ENCODE data around the gene CAMK2G. TPM values are rescaled to one million over a fixed set of nuclear protein-coding genes. Genes with fewer than 3 reads are reported as not detected.

Gene CAMK2G
- total RNA-seq, 2 experiments from 2014 or later = 29.1 to 34.8 TPM

- no peaks in the 10 kb centered on the region for H3K9me3 ChIP-seq (ENCODE audit: low read length)
- no peak overlapping the region for H3K4me3 ChIP-seq (ENCODE audit: low read depth, low read length, poor library complexity, severe bottlenecking)
- DNase-seq (ENCODE audit: low spot score) = no peak
- H3K79me2 ChIP-seq (ENCODE audit: insufficient read depth, low read depth, low read length) = no peaks in the 10 kb centered on the region
- no peak for TF ChIP-seq EZH2phosphoT487 (IDR thresholded peaks at IDR 0.05; ENCODE audit: borderline replicate concordance, low read depth, low read length)
- TF ChIP-seq CTCF (conservative IDR thresholded peaks at IDR 0.05; ENCODE audit: low read length) = no peak
- no peaks in the 10 kb centered on the region for H4K20me1 ChIP-seq (ENCODE audit: insufficient read depth, low read length)
- no peak overlapping the region for H2AFZ ChIP-seq (ENCODE audit: low read length)
- H3K36me3 ChIP-seq (ENCODE audit: insufficient read depth, low read length) = peaks cover 15% of the 10 kb centered on the region; the same call in 1 of the 2 replicates
- CTCF ChIA-PET (ENCODE audit: unreplicated experiment) = no interaction called here
- POLR2A ChIA-PET = no interaction called here
- no peak overlapping the region for H3K4me2 ChIP-seq (ENCODE audit: low read length)
- no peaks in the 10 kb centered on the region for H3K9me2 ChIP-seq (ENCODE audit: insufficient read depth, low read length)
- no TSS peak for BruUV-seq (replicated peaks)
- intact Hi-C loops (cut with micrococcal nuclease; ENCODE audit: unreplicated experiment) = loop anchor here (1.0 kb wide), 1 partner anchor 42 kb away; no protein-coding TSS in a partner anchor
- peaks cover 1% of the 10 kb centered on the region for H3K4me1 ChIP-seq (ENCODE audit: insufficient read depth, low read length, poor library complexity, severe bottlenecking)
- H3K27ac ChIP-seq (ENCODE audit: low read depth, low read length, poor library complexity, severe bottlenecking) = no peak overlapping the region
These were observed 56.5 kb downstream of the CAMK2G start for GRCh38 chr10:73817826-73818225.

- peaks cover 7% of the 10 kb centered on the region for H3K4me1 ChIP-seq (ENCODE audit: insufficient read depth, low read length, poor library complexity, severe bottlenecking)
- CTCF ChIA-PET (ENCODE audit: unreplicated experiment) = no interaction called here
- BruUV-seq (replicated peaks) = no TSS peak
- no peak overlapping the region for H2AFZ ChIP-seq (ENCODE audit: low read length)
- H3K27ac ChIP-seq (ENCODE audit: low read depth, low read length, poor library complexity, severe bottlenecking) = no peak overlapping the region
- peaks cover 17% of the 10 kb centered on the region; the same call in 1 of the 2 replicates for H3K36me3 ChIP-seq (ENCODE audit: insufficient read depth, low read length)
- H4K20me1 ChIP-seq (ENCODE audit: insufficient read depth, low read length) = no peaks in the 10 kb centered on the region
- H3K4me2 ChIP-seq (ENCODE audit: low read length) = no peak overlapping the region
- intact Hi-C loops (cut with micrococcal nuclease; ENCODE audit: unreplicated experiment) = no loop called here
- no peaks in the 10 kb centered on the region for H3K9me3 ChIP-seq (ENCODE audit: low read length)
- POLR2A ChIA-PET = no interaction called here
- H3K79me2 ChIP-seq (ENCODE audit: insufficient read depth, low read depth, low read length) = no peaks in the 10 kb centered on the region
- DNase-seq (ENCODE audit: low spot score) = no peak
- no peaks in the 10 kb centered on the region for H3K9me2 ChIP-seq (ENCODE audit: insufficient read depth, low read length)
- H3K4me3 ChIP-seq (ENCODE audit: low read depth, low read length, poor library complexity, severe bottlenecking) = no peak overlapping the region
- TF ChIP-seq CTCF (conservative IDR thresholded peaks at IDR 0.05; ENCODE audit: low read length) (no peak), EZH2phosphoT487 (IDR thresholded peaks at IDR 0.05; ENCODE audit: borderline replicate concordance, low read depth, low read length) (no peak)
These were observed 57.2 kb downstream of the CAMK2G start for GRCh38 chr10:73816917-73817729.

- BruUV-seq (replicated peaks) = no TSS peak
- TF ChIP-seq EZH2phosphoT487 (IDR thresholded peaks at IDR 0.05; ENCODE audit: borderline replicate concordance, low read depth, low read length) (no peak), CTCF (conservative IDR thresholded peaks at IDR 0.05; ENCODE audit: low read length) (no peak)
- no peaks in the 10 kb centered on the region for H3K9me3 ChIP-seq (ENCODE audit: low read length)
- CTCF ChIA-PET (ENCODE audit: unreplicated experiment) = no interaction called here
- H3K79me2 ChIP-seq (ENCODE audit: insufficient read depth, low read depth, low read length) = peaks cover 2% of the 10 kb centered on the region; the same call in 1 of the 2 replicates
- POLR2A ChIA-PET = interaction anchor here (0.6 kb wide), 1 partner anchor 74 kb away, joined by 7 read pairs; no protein-coding TSS in a partner anchor
- H4K20me1 ChIP-seq (ENCODE audit: insufficient read depth, low read length) = no peaks in the 10 kb centered on the region
- intact Hi-C loops (cut with micrococcal nuclease; ENCODE audit: unreplicated experiment) = no loop called here
- no peak overlapping the region for H2AFZ ChIP-seq (ENCODE audit: low read length)
- H3K27ac ChIP-seq (ENCODE audit: low read depth, low read length, poor library complexity, severe bottlenecking) = no peak overlapping the region
- no peak overlapping the region for H3K4me2 ChIP-seq (ENCODE audit: low read length)
- H3K4me1 ChIP-seq (ENCODE audit: insufficient read depth, low read length, poor library complexity, severe bottlenecking) = peaks cover 8% of the 10 kb centered on the region
- H3K9me2 ChIP-seq (ENCODE audit: insufficient read depth, low read length) = no peaks in the 10 kb centered on the region
- DNase-seq (ENCODE audit: low spot score) = no peak
- H3K4me3 ChIP-seq (ENCODE audit: low read depth, low read length, poor library complexity, severe bottlenecking) = no peak overlapping the region
- H3K36me3 ChIP-seq (ENCODE audit: insufficient read depth, low read length) = peaks cover 14% of the 10 kb centered on the region; the same call in 1 of the 2 replicates
These were observed 58.7 kb downstream of the CAMK2G start for GRCh38 chr10:73815719-73816030.
